Suprapubic skin (tissue), 4 donors: ENCODE data around the gene GEN1. TPM values are rescaled to one million over a fixed set of nuclear protein-coding genes. Genes with fewer than 3 reads are reported as not detected.

Experiments
- DNase-seq, 2 donors: peaks; one replicate each; pipeline ENCODE4 v3.0.0-alpha.2; 2019; ENCODE audit warnings: low spot score in 2 of 2
- H3K27ac ChIP-seq: fragments of 200-600 bp; sonication (generic); one replicate; pipeline ENCODE4 v1.5.1; 2019
- H3K27me3 ChIP-seq: fragments of 200-600 bp; sonication (generic); one replicate; pipeline ENCODE4 v1.5.1; 2019
- H3K36me3 ChIP-seq: fragments of 200-600 bp; sonication (generic); one replicate; pipeline ENCODE4 v1.5.1; 2019
- H3K4me1 ChIP-seq: fragments of 200-600 bp; sonication (generic); one replicate; pipeline ENCODE4 v1.5.1; 2019
- H3K4me3 ChIP-seq: fragments of 200-600 bp; sonication (generic); one replicate; pipeline ENCODE4 v1.5.1; 2019; ENCODE audit warnings: mild to moderate bottlenecking
- H3K9me3 ChIP-seq: fragments of 200-600 bp; sonication (generic); one replicate; pipeline ENCODE4 v1.5.1; 2019
- EP300 ChIP-seq: sonication (generic); formaldehyde crosslinking; IDR thresholded peaks from one replicate; pipeline ENCODE4 v1.6.1; 2017; ENCODE audit warnings: antibody characterized with exemption
- POLR2A ChIP-seq, 2 donors: fragments of 450-650 bp; IDR thresholded peaks; one replicate each; pipeline ENCODE4 v1.6.1; 2017; ENCODE audit warnings: antibody characterized with exemption in 2 of 2, mild to moderate bottlenecking in 2 of 2, moderate library complexity in 2 of 2
- POLR2AphosphoS5 ChIP-seq, 3 donors: sonication (generic); formaldehyde crosslinking; IDR thresholded peaks; one replicate each; pipeline ENCODE4 v1.6.1; 2017; ENCODE audit warnings: antibody characterized with exemption in 3 of 3
- WGBS: methylation state at CpG from one replicate; pipeline ENCODE4 v1.1.5; 2018; 5-methylcytosine and 5-hydroxymethylcytosine counted together
- total RNA-seq, 4 donors: library from RNA; depleted of rRNA; stranded (reverse); fragments of >200 nt; gene quantifications; one replicate each; pipeline ENCODE4 v1.1.0, GENCODE V29; 2016
- TF ChIP-seq, protein P1 (sequence below), 2 donors: fragments of 200-600 bp in 1 of 2; fragments of 450-650 bp in 1 of 2; sonication (generic) in 1 of 2; IDR thresholded peaks; one replicate each; pipeline ENCODE4 v1.5.1; 2016 to 2019; ENCODE audit warnings: antibody characterized with exemption in 2 of 2, mild to moderate bottlenecking in 1 of 2, moderate library complexity in 1 of 2

GEN1 gene
- total RNA-seq, 4 donors from 2014 or later: 8.9 to 15.2 (median 11.6) TPM

DNA sequence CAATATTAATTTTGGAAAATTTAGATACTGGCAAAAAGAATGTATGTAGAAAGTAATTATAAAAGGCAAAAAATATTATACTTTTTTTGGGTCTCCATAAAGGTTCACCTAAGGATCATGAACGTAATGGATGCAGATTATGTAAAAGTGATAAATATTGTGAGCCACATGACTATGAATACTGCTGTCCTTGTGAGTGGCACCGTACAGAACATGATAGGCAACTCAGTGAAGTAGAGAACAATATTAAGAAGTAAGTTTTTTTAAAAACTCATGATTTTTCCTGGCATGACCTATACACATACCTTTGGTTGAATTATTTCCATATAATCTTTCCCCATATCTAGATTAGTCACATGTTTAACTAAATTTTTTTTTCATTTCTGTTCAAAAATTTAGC is 18.6 kb downstream of the GEN1 start:
- TF ChIP-seq POLR2A (IDR thresholded peaks at IDR 0.05) (no peak), EP300 (no peak), POLR2AphosphoS5 (IDR thresholded peaks at IDR 0.05) (no peak)
- TF ChIP-seq, protein P1, sequence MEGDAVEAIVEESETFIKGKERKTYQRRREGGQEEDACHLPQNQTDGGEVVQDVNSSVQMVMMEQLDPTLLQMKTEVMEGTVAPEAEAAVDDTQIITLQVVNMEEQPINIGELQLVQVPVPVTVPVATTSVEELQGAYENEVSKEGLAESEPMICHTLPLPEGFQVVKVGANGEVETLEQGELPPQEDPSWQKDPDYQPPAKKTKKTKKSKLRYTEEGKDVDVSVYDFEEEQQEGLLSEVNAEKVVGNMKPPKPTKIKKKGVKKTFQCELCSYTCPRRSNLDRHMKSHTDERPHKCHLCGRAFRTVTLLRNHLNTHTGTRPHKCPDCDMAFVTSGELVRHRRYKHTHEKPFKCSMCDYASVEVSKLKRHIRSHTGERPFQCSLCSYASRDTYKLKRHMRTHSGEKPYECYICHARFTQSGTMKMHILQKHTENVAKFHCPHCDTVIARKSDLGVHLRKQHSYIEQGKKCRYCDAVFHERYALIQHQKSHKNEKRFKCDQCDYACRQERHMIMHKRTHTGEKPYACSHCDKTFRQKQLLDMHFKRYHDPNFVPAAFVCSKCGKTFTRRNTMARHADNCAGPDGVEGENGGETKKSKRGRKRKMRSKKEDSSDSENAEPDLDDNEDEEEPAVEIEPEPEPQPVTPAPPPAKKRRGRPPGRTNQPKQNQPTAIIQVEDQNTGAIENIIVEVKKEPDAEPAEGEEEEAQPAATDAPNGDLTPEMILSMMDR (IDR thresholded peaks at IDR 0.05): no peak
- 90% methylated on average over 2 of the region's 2 CpGs for WGBS
- Histone ChIP-seq H3K4me3 (no peak overlapping the region), H3K27me3 (no peaks in the 10 kb centered on the region), H3K9me3 (no peaks in the 10 kb centered on the region), H3K4me1 (no peaks in the 10 kb centered on the region), H3K36me3 (peaks cover 16% of the 10 kb centered on the region), H3K27ac (no peak overlapping the region)
- no peak for DNase-seq

DNA sequence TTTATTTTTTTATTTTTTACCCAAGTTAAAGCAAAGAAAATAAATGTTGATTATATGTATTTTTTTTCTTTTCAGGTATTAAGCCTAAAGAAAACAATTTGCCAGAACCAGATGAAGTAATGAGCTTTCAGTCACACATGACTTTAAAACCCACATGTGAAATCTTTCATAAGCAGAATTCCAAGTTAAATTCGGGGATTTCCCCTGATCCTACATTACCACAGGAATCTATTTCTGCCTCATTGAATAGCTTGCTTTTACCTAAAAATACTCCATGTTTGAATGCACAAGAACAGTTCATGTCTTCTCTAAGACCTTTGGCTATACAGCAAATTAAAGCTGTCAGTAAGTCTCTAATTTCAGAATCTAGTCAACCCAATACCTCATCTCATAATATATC is 26.6 kb downstream of the GEN1 start:
- Histone ChIP-seq H3K27ac (no peak overlapping the region), H3K9me3 (no peaks in the 10 kb centered on the region), H3K4me3 (no peak overlapping the region), H3K36me3 (peaks cover 17% of the 10 kb centered on the region), H3K4me1 (no peaks in the 10 kb centered on the region), H3K27me3 (no peaks in the 10 kb centered on the region)
- no peak for DNase-seq
- TF ChIP-seq POLR2A (IDR thresholded peaks at IDR 0.05): no peak
- TF ChIP-seq POLR2AphosphoS5 (IDR thresholded peaks at IDR 0.05): no peak
- TF ChIP-seq, protein P1 (IDR thresholded peaks at IDR 0.05): no peak
- no peak for TF ChIP-seq EP300
- WGBS: 78% methylated on average over 1 of the region's 1 CpG

DNA sequence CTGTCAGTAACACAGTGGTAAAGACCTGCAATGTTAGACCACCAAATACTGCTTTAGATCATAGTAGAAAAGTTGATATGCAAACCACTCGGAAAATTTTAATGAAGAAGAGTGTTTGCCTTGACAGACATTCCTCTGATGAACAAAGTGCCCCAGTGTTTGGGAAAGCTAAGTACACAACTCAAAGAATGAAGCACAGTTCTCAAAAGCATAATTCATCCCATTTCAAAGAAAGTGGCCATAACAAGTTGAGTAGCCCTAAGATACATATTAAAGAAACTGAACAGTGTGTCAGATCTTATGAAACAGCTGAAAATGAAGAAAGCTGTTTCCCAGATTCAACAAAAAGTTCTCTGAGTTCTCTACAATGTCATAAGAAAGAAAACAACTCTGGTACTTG is 27.5 kb downstream of the GEN1 start:
- H3K4me1 ChIP-seq: no peaks in the 10 kb centered on the region
- 79% methylated on average over 1 of the region's 1 CpG for WGBS
- TF ChIP-seq, protein P1 (IDR thresholded peaks at IDR 0.05): no peak
- TF ChIP-seq POLR2AphosphoS5 (IDR thresholded peaks at IDR 0.05) (no peak), EP300 (no peak), POLR2A (IDR thresholded peaks at IDR 0.05) (no peak)

DNA sequence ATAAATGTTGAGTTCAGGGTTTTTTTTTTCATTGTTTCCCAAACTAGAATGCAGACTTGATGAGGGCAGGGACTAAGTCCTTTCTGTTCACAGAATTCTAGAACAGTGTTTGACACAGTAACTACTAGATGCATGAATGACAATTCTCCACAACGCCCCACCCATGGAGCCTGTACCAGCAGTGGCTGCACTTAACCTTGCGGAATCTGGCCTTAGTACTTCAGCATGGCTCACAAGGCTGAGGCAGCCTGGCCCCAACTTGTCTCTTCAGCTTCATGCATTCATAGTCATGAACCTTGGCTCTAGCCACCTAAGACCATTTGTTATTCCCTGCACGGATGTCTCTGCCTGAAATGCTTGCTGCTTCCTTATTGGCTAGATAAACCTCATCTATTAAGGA is 32.8 kb downstream of the GEN1 start:
- DNase-seq: no peak
- Histone ChIP-seq H3K36me3 (no peaks in the 10 kb centered on the region), H3K9me3 (no peaks in the 10 kb centered on the region), H3K27me3 (no peaks in the 10 kb centered on the region), H3K4me3 (no peak overlapping the region), H3K4me1 (no peaks in the 10 kb centered on the region), H3K27ac (no peak overlapping the region)
- TF ChIP-seq EP300 (no peak), POLR2A (IDR thresholded peaks at IDR 0.05) (no peak), POLR2AphosphoS5 (IDR thresholded peaks at IDR 0.05) (no peak)
- TF ChIP-seq, protein P1 (IDR thresholded peaks at IDR 0.05): no peak
- WGBS: 78% methylated on average over 3 of the region's 3 CpGs

More for the DNA sequence above, 27.5 kb downstream of the GEN1 start:
- no peak for DNase-seq
- Histone ChIP-seq H3K4me3 (no peak overlapping the region), H3K27ac (no peak overlapping the region), H3K9me3 (no peaks in the 10 kb centered on the region), H3K27me3 (no peaks in the 10 kb centered on the region), H3K36me3 (peaks cover 14% of the 10 kb centered on the region)

DNA sequence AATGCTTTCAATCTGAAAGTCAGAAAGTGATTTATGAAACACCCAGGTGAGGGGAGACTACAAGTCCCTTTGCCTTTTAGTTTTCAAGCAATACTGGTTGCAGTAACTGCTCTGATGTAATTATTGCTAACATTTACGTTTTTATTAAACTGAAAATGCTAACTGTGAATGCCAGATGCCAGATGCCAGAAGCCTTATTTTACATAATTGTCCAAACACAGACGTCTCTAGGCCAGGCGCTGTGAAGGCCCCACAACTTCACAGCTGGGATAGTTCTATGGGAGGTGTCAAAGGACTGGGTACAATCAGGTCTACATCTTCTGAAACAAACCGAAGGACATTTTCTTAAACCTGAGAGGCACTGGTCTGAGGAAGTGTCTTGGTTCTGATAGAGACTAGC is 34.8 kb downstream of the GEN1 start:
- Histone ChIP-seq H3K36me3 (no peaks in the 10 kb centered on the region), H3K4me3 (no peak overlapping the region), H3K9me3 (no peaks in the 10 kb centered on the region), H3K4me1 (no peaks in the 10 kb centered on the region), H3K27ac (no peak overlapping the region), H3K27me3 (no peaks in the 10 kb centered on the region)
- DNase-seq: no peak
- 62% methylated on average over 4 of the region's 4 CpGs for WGBS
- no peak for TF ChIP-seq EP300
- TF ChIP-seq POLR2A (IDR thresholded peaks at IDR 0.05): no peak

DNA sequence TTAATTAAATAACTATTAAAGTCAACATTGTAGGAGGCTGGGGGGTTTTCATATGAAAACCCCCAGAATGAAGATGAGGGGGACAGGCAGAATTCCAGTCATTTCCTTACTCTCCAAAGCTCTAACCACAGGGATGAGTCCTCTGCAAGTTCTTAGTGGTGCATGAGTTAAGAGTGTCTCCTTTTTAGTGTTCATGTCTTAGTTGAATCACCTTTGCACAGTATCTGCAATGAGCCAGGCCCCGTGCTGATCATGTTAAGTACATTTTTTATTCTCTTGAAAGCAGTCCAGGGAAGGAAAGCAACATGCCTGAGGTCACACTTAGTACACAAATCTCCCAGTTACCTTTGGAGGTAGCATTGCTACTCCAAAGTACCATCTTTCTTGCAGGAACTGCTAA is 36.6 kb downstream of the GEN1 start:
- Histone ChIP-seq H3K9me3 (no peaks in the 10 kb centered on the region), H3K36me3 (no peaks in the 10 kb centered on the region), H3K27ac (no peak overlapping the region), H3K4me1 (no peaks in the 10 kb centered on the region), H3K4me3 (no peak overlapping the region), H3K27me3 (no peaks in the 10 kb centered on the region)
- WGBS: 47% methylated on average over 1 of the region's 1 CpG
- TF ChIP-seq, protein P1 (IDR thresholded peaks at IDR 0.05): no peak
- no peak for TF ChIP-seq POLR2AphosphoS5 (IDR thresholded peaks at IDR 0.05)
- no peak for TF ChIP-seq POLR2A (IDR thresholded peaks at IDR 0.05)
- TF ChIP-seq EP300: no peak
- DNase-seq: no peak
